Loucy (cell line): ENCODE results near the gene DDIT4.

Experiments used
- CTCF ChIP-seq: fragments of 200-600 bp; sonication (generic); conservative IDR thresholded peaks from 2 replicates; pipeline ENCODE4 v1.5.1; 2014; ENCODE audit warnings: mild to moderate bottlenecking, antibody characterized with exemption, low read length
- EZH2phosphoT487 ChIP-seq: fragments of 200-600 bp; IDR thresholded peaks from 2 replicates; pipeline ENCODE4 v1.6.1; 2018; ENCODE audit warnings: antibody characterized with exemption, mild to moderate bottlenecking, moderate library complexity, borderline replicate concordance

DNA sequence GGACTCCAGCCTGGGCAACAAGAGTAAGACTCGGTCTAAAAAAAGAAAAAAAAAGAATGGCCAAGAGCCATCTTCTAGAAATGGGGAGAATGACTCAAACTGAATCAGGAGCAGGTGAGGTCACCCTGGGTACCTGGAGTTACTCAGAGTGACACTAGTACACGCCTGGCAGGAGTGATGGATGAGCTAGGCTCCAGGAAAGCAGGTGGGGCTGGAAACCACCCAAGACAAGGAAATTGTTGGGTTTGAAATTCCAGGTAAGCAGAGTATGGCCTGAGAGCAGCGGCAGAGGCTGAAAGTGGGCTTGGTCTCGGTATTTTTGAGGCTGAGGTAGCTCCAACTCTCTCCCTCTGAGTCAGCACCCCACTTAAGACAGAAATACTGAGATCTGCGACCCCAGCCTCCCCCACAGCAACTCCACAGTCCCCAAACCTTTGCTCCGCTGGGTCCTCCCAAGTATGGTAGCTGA, 18.5 kb downstream of the DDIT4 start:
- TF ChIP-seq CTCF (no peak), EZH2phosphoT487 (no peak)
